Heart right ventricle (tissue), 16 donors: ENCODE data around the gene CHMP4A. TPM values are rescaled to one million over a fixed set of nuclear protein-coding genes. Genes with fewer than 3 reads are reported as not detected.
A peak's percentile ranks its signal among the peaks of the same experiment; 100 is the strongest.

Experiments
- ATAC-seq, 8 donors: fragments of 200-7000 bp; cut with Tn5 transposase; one replicate each; pipeline ENCODE4 v1.9.1; 2020; ENCODE audit warnings: mild to moderate bottlenecking in 8 of 8, moderate library complexity in 8 of 8, moderate number of reproducible peaks in 1 of 8
- DNase-seq, 2 donors: peaks; one replicate each; pipeline ENCODE4 v3.0.0-alpha.2; 2020
- H3K27ac ChIP-seq, 10 donors: fragments of 200-600 bp; sonication (generic) in 2 of 10; one replicate each; pipeline versions ENCODE4 v1.5.0 to v1.8.0; 2020 to 2022; ENCODE audit warnings: mild to moderate bottlenecking in 3 of 10
- H3K27me3 ChIP-seq, 7 donors: fragments of 200-600 bp; one replicate each; pipeline ENCODE4 v1.8.0; 2021 to 2022; ENCODE audit warnings: mild to moderate bottlenecking in 2 of 7
- H3K36me3 ChIP-seq, 9 donors: fragments of 200-600 bp; sonication (generic) in 1 of 9; one replicate each; pipeline versions ENCODE4 v1.5.0 to v1.8.0; 2020 to 2022; ENCODE audit warnings: mild to moderate bottlenecking in 2 of 9
- H3K4me1 ChIP-seq, 9 donors: fragments of 200-600 bp; sonication (generic) in 1 of 9; one replicate each; pipeline versions ENCODE4 v1.5.0 to v1.8.0; 2020 to 2022; ENCODE audit warnings: mild to moderate bottlenecking in 4 of 9
- H3K4me3 ChIP-seq, 10 donors: fragments of 200-600 bp; sonication (generic) in 2 of 10; one replicate each; pipeline versions ENCODE4 v1.5.0 to v1.8.0; 2020 to 2022; ENCODE audit warnings: mild to moderate bottlenecking in 7 of 10, moderate library complexity in 2 of 10
- H3K9me3 ChIP-seq, 11 donors: fragments of 200-600 bp in 10 of 11; sonication (generic) in 2 of 11; one replicate each; pipeline versions ENCODE4 v1.5.0 to v1.8.0; 2013 to 2022; ENCODE audit warnings: mild to moderate bottlenecking in 2 of 11, control low read depth in 1 of 11, moderate library complexity in 1 of 11
- WGBS, 2 donors: extraction: QIAGEN DNeasy Blood & Tissue Kit; methylation state at CpG; one replicate each; pipeline ENCODE4 v1.1.7; 2013; ENCODE audit warnings: inconsistent platforms in 1 of 2; 5-methylcytosine and 5-hydroxymethylcytosine counted together
- intact Hi-C, 10 donors: fragments of 100-400 bp; cut with DNase I; formaldehyde crosslinking; loops; one replicate each; pipeline versions ENCODE4 v1.11.1 to v1.14.2; 2022
- long read RNA-seq, 3 donors: library from polyadenylated mRNA; unstranded; transcript quantifications; one replicate each; pipeline ENCODE4 v2.0.0, GENCODE V29; 2020 to 2021
- polyA plus RNA-seq, 2 donors: library from polyadenylated mRNA; stranded (reverse); fragments of 200-250 nt; gene quantifications; one replicate each; pipeline ENCODE4 v1.2.3, GENCODE V29; 2013
- total RNA-seq, 10 donors: library from RNA; stranded (reverse); fragmentation: NEBNext Ultra II Directional in 3 of 10; extraction: Animal tissue kit (Norgen Biotek cat#: 25700) in 3 of 10; gene quantifications; one replicate each; pipeline versions ENCODE4 v1.2.1 to v1.2.4, GENCODE V29; 2021 to 2023
- TF ChIP-seq, protein P1 (sequence below), 9 donors: fragments of 200-600 bp; sonication (generic) in 2 of 9; IDR thresholded peaks; one replicate each; pipeline versions ENCODE4 v1.5.0 to v1.8.0; 2021 to 2022; ENCODE audit warnings: antibody characterized with exemption in 9 of 9, mild to moderate bottlenecking in 5 of 9, moderate library complexity in 1 of 9
- donor health status: Arrhythmogenic right ventricular cardiomyopathy.
- donor health status: ischemic (EF 13 %, LVEDD 7.1; RV severe dilation, severe dysfunction).
- donor health status: healthy with polysubstance abuse.
- donor health status: DM: no; HTN: yes; CAD: no.
- donor health status: DM: no; HTN: no; CAD: no.
- donor health status: ischemic (EF 25% LVEDD 6.9; RV normal size, moderate dysfunction).
- donor health status: ischemic (EF 25% LVEDD 5.7; RV mildly dilated, moderate dysfunction).
- donor health status: healthy.
- donor health status: DM: yes; HTN: yes; CAD: no.
- donor health status: Ischemic cardiomyopathy.
- donor health status: ischemic (EF 35%, LVEDD 5.7; RV mildly dilated, moderate dysfunction).
- donor health status: nonischemic (EF 11% LVEDD 7.7; RV severe dilation, severe dysfunction).
- donor health status: DM: yes; HTN: yes; CAD: no.
- donor health status: PGD.
- donor health status: ischemic (EF 29% LVEDD 5.4; RV normal size, mild dysfunction).
- donor health status: nonischemic (EF 23%, LVEDD 6.1; RV moderate dilation, normal function).

The CHMP4A gene, protein sequence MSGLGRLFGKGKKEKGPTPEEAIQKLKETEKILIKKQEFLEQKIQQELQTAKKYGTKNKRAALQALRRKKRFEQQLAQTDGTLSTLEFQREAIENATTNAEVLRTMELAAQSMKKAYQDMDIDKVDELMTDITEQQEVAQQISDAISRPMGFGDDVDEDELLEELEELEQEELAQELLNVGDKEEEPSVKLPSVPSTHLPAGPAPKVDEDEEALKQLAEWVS
- total RNA-seq (10 to 100 TPM; 23.4 to 35.3 (median 29.4) TPM), polyA plus RNA-seq (10 to 100 TPM; 34.3 to 80.8 TPM)
- long read RNA-seq, donor 1, transcript CHMP4A-201 (6 exons, 1,393 nt) = major isoform, 29 of 34 reads
- long read RNA-seq, donor 1, partial matches to known transcripts = 0 of 34 reads
- long read RNA-seq, donor 1, other reads (novel, unspliced or antisense) = 4 of 34 reads
- long read RNA-seq, donor 2, transcript CHMP4A-201 (6 exons, 1,393 nt) = major isoform, 27 of 30 reads
- long read RNA-seq, donor 2, partial matches to known transcripts = 0 of 30 reads
- long read RNA-seq, donor 2, other reads (novel, unspliced or antisense) = 3 of 30 reads
- long read RNA-seq, donor 3, transcript CHMP4A-201 (6 exons, 1,393 nt) = major isoform, 13 of 18 reads
- long read RNA-seq, donor 3, partial matches to known transcripts = 0 of 18 reads
- long read RNA-seq, donor 3, other reads (novel, unspliced or antisense) = 4 of 18 reads

DNA sequence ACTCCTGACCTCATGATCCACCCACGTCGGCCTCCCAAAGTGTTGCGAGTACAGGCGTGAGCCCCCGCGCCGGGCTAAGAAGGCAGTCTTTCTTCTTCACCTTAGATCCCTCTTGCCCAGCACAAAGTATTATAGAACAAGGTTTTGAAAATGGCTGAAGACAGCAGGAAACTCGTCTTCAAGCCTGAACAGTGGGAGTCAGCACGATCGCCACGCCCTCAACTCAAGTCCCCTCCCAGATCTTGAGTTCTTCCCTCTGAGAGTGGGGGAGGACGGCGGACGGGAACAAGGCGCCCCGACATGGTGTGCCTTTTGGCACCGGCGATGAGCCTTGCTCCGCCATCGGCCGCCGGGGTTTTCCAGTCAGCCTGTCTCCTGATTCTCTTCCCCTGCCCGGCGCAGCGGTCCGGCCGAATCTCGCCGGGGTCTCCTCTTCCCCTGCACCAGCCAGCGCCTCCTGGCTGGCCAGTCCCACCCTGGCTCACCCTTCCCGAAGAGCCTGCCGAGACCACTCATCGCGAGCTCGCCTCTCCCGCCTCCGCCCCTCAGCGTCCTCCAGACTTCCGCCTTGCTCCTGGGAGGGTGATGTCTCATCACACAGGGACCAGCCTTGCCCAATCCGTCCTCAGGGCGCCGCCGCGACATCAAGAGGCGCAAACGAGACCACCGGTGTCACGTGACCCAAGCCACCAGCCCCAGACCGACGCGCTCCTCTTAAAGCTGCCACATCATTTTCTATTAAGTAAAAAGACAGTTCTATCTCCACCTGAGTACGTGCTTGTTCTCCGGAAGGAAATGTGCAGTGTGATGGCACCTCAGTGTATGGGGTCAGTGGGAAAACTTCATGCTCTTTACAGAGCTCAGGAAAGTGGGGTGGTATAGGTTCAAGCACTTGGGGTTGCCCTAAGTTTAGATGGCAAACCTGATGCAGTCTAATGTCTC, at the start of gene CHMP4A:
TSS of gene CHMP4A (minus strand) at position 565 of the 942 bp plus-strand sequence. CDS start at position 516, 49 bp downstream.
- DNase-seq (peak; percentile 95 to 97), ATAC-seq (peak; percentile 92 to 95 (median 94))
- 0 to 1% methylated on average over 53 of the region's 53 CpGs for WGBS, 2 donors
- Histone ChIP-seq H3K9me3 (no peaks in the 10 kb centered on the region), H3K36me3 (peaks cover 0 to 55% (median 13%) of the 10 kb centered on the region in 9 donors), H3K4me3 (peak within 1 kb of the TSS; percentile 54 to 93 (median 76)), H3K27ac (peak within 1 kb of the TSS; percentile 78 to 98 (median 96)), H3K27me3 (no peaks in the 10 kb centered on the region), H3K4me1 (peaks cover 0 to 42% (median 26%) of the 10 kb centered on the region in 9 donors)
- TF ChIP-seq, protein P1, sequence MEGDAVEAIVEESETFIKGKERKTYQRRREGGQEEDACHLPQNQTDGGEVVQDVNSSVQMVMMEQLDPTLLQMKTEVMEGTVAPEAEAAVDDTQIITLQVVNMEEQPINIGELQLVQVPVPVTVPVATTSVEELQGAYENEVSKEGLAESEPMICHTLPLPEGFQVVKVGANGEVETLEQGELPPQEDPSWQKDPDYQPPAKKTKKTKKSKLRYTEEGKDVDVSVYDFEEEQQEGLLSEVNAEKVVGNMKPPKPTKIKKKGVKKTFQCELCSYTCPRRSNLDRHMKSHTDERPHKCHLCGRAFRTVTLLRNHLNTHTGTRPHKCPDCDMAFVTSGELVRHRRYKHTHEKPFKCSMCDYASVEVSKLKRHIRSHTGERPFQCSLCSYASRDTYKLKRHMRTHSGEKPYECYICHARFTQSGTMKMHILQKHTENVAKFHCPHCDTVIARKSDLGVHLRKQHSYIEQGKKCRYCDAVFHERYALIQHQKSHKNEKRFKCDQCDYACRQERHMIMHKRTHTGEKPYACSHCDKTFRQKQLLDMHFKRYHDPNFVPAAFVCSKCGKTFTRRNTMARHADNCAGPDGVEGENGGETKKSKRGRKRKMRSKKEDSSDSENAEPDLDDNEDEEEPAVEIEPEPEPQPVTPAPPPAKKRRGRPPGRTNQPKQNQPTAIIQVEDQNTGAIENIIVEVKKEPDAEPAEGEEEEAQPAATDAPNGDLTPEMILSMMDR (IDR thresholded peaks at IDR 0.05) = peak in 4 of 9 donors; percentile 8 to 52 (median 42)
- intact Hi-C loops = no loop called here

DNA sequence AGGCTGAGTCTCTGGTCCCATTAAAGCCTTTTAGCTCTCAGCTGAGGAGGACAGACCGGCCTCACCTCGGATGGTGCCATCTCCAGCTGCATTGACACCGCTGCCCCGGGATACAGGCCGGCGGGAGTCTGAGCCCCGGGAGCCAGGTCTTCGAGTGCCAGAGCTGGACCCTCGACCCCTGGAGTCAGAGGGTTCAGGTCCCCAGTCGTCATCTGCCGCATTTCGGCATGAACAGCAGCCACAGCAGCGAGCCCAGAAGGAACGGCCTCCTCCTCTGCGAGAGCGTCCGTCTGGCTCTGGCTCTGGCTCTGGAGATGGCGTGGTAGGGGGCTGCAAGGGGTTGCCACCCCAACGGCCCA, 48.7 kb upstream of the CHMP4A start:
- TF ChIP-seq, protein P1 (IDR thresholded peaks at IDR 0.05) = no peak
- H3K4me3 ChIP-seq = no peak overlapping the region
- intact Hi-C loops = no loop called here
- ATAC-seq (no peak), DNase-seq (no peak)
- H3K36me3 ChIP-seq = peaks cover 0 to 21% (median 0%) of the 10 kb centered on the region in 9 donors
- H3K9me3 ChIP-seq = no peaks in the 10 kb centered on the region
- H3K4me1 ChIP-seq = no peaks in the 10 kb centered on the region
- no peaks in the 10 kb centered on the region for H3K27me3 ChIP-seq
- WGBS, 2 donors = 90 to 94% methylated on average over 19 of the region's 19 CpGs
- H3K27ac ChIP-seq = no peak overlapping the region

DNA sequence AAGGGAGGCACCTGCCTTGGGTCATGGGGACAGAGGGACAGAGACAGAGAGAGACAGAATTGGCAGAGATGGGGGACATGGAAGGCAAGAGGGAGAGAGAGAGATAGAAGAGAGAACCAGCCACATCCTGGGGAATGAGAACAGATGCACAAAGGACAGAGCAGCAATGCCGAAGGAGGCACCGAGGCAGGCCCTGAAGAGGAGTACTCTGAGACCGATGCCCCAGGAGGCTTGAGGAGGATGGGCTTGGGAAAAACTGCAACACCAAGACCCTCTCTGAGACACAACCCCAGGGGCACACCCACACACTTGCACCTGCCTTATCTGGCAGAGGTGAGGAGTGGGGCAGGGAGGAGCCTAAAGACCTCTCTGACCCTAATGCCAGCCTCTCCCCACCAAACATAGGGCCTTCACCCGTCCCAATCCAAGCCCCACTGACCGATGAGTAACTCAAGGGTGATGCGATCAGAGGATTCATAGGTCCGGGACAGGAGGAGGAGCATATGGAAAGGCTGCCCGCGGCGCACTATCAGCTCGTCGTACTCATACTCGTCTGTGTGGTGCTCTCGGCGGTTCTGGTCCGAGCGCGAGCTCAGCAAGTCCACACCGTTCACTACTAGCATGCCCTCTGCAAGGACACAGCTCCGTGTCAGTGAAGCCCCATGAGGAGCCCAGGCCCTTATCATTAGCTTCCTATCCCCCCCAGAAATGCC, 48.1 kb upstream of the CHMP4A start:
- H3K9me3 ChIP-seq = no peaks in the 10 kb centered on the region
- WGBS, 2 donors = 81 to 91% methylated on average over 20 of the region's 20 CpGs
- H3K27me3 ChIP-seq = no peaks in the 10 kb centered on the region
- H3K4me3 ChIP-seq = no peak overlapping the region
- no peak for DNase-seq
- intact Hi-C loops = no loop called here
- peaks cover 0 to 15% (median 0%) of the 10 kb centered on the region in 9 donors for H3K36me3 ChIP-seq
- no peak overlapping the region for H3K27ac ChIP-seq
- TF ChIP-seq, protein P1 (IDR thresholded peaks at IDR 0.05) = no peak
- H3K4me1 ChIP-seq = no peaks in the 10 kb centered on the region
- no peak for ATAC-seq
